Duodenal mucosa (tissue), 2 donors: ENCODE measurements around the gene SLAMF6.
A peak's percentile ranks its signal among the peaks of the same experiment; 100 is the strongest.

ENCODE experiments used
- H3K27ac ChIP-seq: one replicate; pipeline ENCODE4 v1.7.0; 2013; ENCODE audit warnings: low read depth, low read length
- H3K27me3 ChIP-seq, 2 donors: one replicate each; pipeline ENCODE4 v1.7.0; 2013; ENCODE audit warnings: low read length in 2 of 2, control low read depth in 1 of 2; ENCODE audit not compliant: insufficient read depth in 2 of 2, control insufficient read depth in 1 of 2
- H3K36me3 ChIP-seq, 2 donors: one replicate each; pipeline ENCODE4 v1.7.0; 2013; ENCODE audit warnings: low read length in 2 of 2, control low read depth in 1 of 2; ENCODE audit not compliant: insufficient read depth in 2 of 2, control insufficient read depth in 1 of 2
- H3K4me1 ChIP-seq, 2 donors: one replicate each; pipeline ENCODE4 v1.7.0; 2013; ENCODE audit warnings: low read length in 2 of 2, control low read depth in 1 of 2; ENCODE audit not compliant: insufficient read depth in 2 of 2, control insufficient read depth in 1 of 2
- H3K4me3 ChIP-seq, 2 donors: one replicate each; pipeline ENCODE4 v1.7.0; 2013; ENCODE audit warnings: low read length in 2 of 2, low read depth in 1 of 2
- H3K9ac ChIP-seq, 2 donors: one replicate each; pipeline ENCODE4 v1.7.0; 2013; ENCODE audit warnings: low read length in 2 of 2, low read depth in 1 of 2
- H3K9me3 ChIP-seq, 2 donors: one replicate each; pipeline ENCODE4 v1.7.0; 2013; ENCODE audit warnings: low read length in 2 of 2, control low read depth in 1 of 2; ENCODE audit not compliant: control insufficient read depth in 1 of 2

The SLAMF6 gene

DNA sequence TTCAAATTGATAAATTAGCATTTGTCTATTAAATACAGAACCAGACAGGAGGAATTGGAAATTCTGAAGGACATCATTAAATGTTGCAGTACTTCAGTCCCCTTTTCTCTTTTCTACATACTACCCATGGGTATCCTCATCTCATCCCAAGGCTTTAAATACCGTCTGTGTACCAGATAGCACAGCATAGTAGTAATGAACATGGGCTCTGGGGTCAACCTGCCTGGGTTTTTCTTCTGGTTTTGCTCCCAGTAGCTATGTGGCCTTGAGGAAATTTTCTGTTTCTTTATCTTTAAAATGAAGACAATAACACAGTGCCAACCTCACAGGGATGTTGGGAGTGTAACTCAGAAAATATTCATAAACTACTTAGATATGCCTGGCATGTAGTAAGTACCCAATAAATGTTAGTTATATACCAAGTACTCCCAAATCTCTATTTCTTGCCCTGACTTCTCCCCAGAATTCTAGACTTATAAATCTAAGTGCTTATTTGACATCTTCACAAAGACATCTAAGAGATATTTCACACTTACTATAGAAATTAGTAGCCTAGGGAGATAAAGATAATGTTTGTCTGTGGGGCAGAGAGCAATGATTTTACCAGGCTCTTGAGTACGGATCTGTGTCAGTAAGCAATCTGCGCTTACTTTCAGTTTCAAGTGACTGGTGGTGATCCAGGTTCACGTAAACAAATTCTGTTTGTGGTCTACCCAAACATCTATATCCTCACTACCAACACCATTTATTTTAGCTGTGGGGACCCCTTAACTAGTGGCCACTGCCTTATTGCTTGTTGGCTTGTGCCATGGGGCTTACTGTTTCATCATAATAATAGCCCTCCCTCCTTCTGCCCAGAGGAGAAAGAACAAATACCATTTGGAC lies 85.4 kb downstream of the SLAMF6 start:
- H3K27me3 ChIP-seq = no peaks in the 10 kb centered on the region
- peak overlapping the region; percentile 60 to 63 for H3K9ac ChIP-seq
- no peaks in the 10 kb centered on the region for H3K36me3 ChIP-seq
- H3K9me3 ChIP-seq = no peaks in the 10 kb centered on the region
- peaks cover 7 to 14% of the 10 kb centered on the region in 2 donors for H3K4me1 ChIP-seq
- no peak overlapping the region for H3K27ac ChIP-seq
- H3K4me3 ChIP-seq = peak overlapping the region; percentile 37 to 67

DNA sequence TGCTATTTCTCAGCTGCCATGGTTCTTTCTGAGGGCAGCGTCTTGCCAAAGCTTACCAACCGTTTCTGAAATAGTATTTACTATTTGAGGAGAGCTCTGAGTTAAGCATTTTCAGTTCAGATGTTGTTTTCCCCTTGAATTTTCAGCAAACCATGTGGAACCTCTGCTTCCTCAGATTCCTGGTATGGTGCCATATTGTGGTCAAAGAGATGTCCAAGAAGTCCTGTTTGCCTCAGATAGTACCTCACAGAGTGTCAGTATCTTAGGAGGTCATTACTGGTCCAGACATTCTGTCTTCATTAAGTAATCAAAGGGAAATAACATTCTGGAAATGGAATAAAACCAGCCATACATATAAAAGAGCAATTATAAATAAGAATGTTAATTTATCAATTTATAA lies 86.1 kb downstream of the SLAMF6 start:
- H3K27ac ChIP-seq = no peak overlapping the region
- H3K27me3 ChIP-seq = no peaks in the 10 kb centered on the region
- no peaks in the 10 kb centered on the region for H3K9me3 ChIP-seq
- H3K4me3 ChIP-seq = no peak overlapping the region
- no peak overlapping the region for H3K9ac ChIP-seq
- peaks cover 7 to 14% of the 10 kb centered on the region in 2 donors for H3K4me1 ChIP-seq
- no peaks in the 10 kb centered on the region for H3K36me3 ChIP-seq
